ENCODE data around the gene STARD6. TPM values are rescaled to one million over a fixed set of nuclear protein-coding genes. Genes with fewer than 3 reads are reported as not detected.

STARD6 gene
- total and polyA plus RNA-seq, 4 donors: not detected

DNA sequence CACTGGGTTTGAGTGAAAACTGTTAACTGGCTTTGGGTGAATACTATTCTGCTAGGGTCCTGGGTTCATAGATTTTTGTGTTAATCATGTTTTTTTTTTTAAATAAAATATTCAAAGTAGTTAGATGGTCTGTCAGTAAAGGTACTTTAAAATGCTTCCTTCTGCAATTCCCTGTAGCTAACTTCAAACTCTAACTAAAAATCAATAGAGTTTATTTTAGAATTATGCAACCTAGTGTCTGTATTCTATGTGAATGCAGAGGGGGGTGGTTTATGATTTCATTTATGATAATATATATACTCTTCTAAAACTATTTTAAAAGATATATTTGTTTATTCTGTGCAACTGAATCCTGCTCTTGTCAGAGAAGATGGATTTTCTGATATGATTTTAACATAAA is 27.9 kb downstream of the STARD6 start (continued):
- TF ChIP-seq CTCF (IDR thresholded peaks at IDR 0.05; ENCODE audit: low read depth, low read length, missing input control) (no peak), GABPA (IDR thresholded peaks at IDR 0.05 in 1 of 2, conservative IDR thresholded peaks at IDR 0.05 in 1 of 2) (no peak), RXRA (IDR thresholded peaks at IDR 0.05) (no peak), JUND (IDR thresholded peaks at IDR 0.05) (no peak), HNF4G (IDR thresholded peaks at IDR 0.05) (no peak), FOXA1 (IDR thresholded peaks at IDR 0.05) (no peak)
- TF ChIP-seq, protein P1, sequence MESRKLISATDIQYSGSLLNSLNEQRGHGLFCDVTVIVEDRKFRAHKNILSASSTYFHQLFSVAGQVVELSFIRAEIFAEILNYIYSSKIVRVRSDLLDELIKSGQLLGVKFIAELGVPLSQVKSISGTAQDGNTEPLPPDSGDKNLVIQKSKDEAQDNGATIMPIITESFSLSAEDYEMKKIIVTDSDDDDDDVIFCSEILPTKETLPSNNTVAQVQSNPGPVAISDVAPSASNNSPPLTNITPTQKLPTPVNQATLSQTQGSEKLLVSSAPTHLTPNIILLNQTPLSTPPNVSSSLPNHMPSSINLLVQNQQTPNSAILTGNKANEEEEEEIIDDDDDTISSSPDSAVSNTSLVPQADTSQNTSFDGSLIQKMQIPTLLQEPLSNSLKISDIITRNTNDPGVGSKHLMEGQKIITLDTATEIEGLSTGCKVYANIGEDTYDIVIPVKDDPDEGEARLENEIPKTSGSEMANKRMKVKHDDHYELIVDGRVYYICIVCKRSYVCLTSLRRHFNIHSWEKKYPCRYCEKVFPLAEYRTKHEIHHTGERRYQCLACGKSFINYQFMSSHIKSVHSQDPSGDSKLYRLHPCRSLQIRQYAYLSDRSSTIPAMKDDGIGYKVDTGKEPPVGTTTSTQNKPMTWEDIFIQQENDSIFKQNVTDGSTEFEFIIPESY (IDR thresholded peaks at IDR 0.05): no peak
- TF ChIP-seq, protein P2, sequence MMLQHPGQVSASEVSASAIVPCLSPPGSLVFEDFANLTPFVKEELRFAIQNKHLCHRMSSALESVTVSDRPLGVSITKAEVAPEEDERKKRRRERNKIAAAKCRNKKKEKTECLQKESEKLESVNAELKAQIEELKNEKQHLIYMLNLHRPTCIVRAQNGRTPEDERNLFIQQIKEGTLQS (IDR thresholded peaks at IDR 0.05): no peak

DNA sequence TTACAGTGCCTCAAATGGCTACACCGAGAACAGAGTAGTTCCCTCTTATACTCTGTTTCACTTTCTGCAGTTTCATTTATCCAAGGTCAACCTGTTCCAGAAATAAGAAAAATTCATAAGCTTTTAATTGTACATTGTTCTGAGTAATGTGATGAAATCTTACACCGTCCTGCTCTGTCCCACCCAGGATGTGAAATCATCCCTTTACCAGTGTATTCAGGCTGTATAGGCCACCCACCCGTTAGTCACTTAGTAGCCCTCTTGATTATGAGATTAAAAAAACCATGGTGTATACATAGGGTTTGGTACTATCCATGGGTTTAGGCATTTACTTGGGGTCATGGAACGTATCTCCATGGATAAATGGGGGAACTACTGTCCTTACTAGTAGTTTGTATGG is 29.8 kb downstream of the STARD6 start:
- DNase-seq (ENCODE audit: low spot score): no peak
- no peak overlapping the region for H3K4me3 ChIP-seq (ENCODE audit: low read depth in 1 of 3, low read length in 3 of 3)
- WGBS: 90% methylated on average over 4 of the region's 4 CpGs
- H3K27ac ChIP-seq (ENCODE audit: low read depth in 1 of 2, low read length in 2 of 2): no peak overlapping the region
- TF ChIP-seq HNF4G (IDR thresholded peaks at IDR 0.05) (no peak), NR2F2 (IDR thresholded peaks at IDR 0.05) (no peak), SP1 (IDR thresholded peaks at IDR 0.05) (no peak), CTCF (IDR thresholded peaks at IDR 0.05; ENCODE audit: low read depth, low read length, missing input control) (no peak), JUND (IDR thresholded peaks at IDR 0.05) (no peak), HNF4A (conservative IDR thresholded peaks at IDR 0.05) (no peak), YY1 (IDR thresholded peaks at IDR 0.05) (no peak), FOXA1 (IDR thresholded peaks at IDR 0.05) (no peak), EGR1 (IDR thresholded peaks at IDR 0.05; ENCODE audit: low read depth in 2 of 2) (no peak), FOXA2 (IDR thresholded peaks at IDR 0.05) (no peak), TAF1 (conservative IDR thresholded peaks at IDR 0.05) (no peak), REST (IDR thresholded peaks at IDR 0.05) (no peak), RAD21 (IDR thresholded peaks at IDR 0.05) (no peak), RXRA (IDR thresholded peaks at IDR 0.05) (no peak), GABPA (IDR thresholded peaks at IDR 0.05 in 1 of 2, conservative IDR thresholded peaks at IDR 0.05 in 1 of 2) (no peak), MAX (IDR thresholded peaks at IDR 0.05) (no peak)
- TF ChIP-seq, protein P1 (IDR thresholded peaks at IDR 0.05): no peak
- TF ChIP-seq, protein P2 (IDR thresholded peaks at IDR 0.05): no peak
- peaks cover 0 to 4% (median 0%) of the 10 kb centered on the region in 4 donors for H3K4me1 ChIP-seq (ENCODE audit: control insufficient read depth in 4 of 4, insufficient read depth in 4 of 4, low read length in 3 of 4)
- no peaks in the 10 kb centered on the region for H3K36me3 ChIP-seq (ENCODE audit: control insufficient read depth in 4 of 4, insufficient read depth in 3 of 4, low read depth in 1 of 4, low read length in 3 of 4)
- H3K9ac ChIP-seq (ENCODE audit: low read depth in 1 of 2, low read length in 2 of 2): no peak overlapping the region
- no peaks in the 10 kb centered on the region for H3K27me3 ChIP-seq (ENCODE audit: control insufficient read depth in 4 of 4, insufficient read depth in 4 of 4, low read length in 3 of 4)
- no peaks in the 10 kb centered on the region for H3K9me3 ChIP-seq (ENCODE audit: control insufficient read depth in 4 of 4, low read length in 3 of 4)
